Cardiac muscle cell (in vitro differentiated cells and primary cell): Measurements from ENCODE around the gene RGS3. TPM values are rescaled to one million over a fixed set of nuclear protein-coding genes. Genes with fewer than 3 reads are reported as not detected.

Experiments
- DNase-seq, 2 donors: peaks; one replicate each; pipeline versions ENCODE4 v3.0.0 to v3.0.0-alpha.2; 2010 to 2017; ENCODE audit warnings: low read depth in 1 of 2, low spot score in 1 of 2
- H3K27ac ChIP-seq: fragments of 200-600 bp; sonication (generic); 2 replicates; pipeline ENCODE4 v1.5.1; 2016
- H3K27me3 ChIP-seq: fragments of 200-600 bp; sonication (generic); 2 replicates; pipeline ENCODE4 v1.6.0; 2016; ENCODE audit warnings: control low read depth
- H3K36me3 ChIP-seq: fragments of 200-600 bp; sonication (generic); 2 replicates; pipeline ENCODE4 v1.5.1; 2016; ENCODE audit warnings: control low read depth
- H3K4me1 ChIP-seq: fragments of 200-600 bp; sonication (generic); 2 replicates; pipeline ENCODE4 v1.8.1; 2017; ENCODE audit warnings: low read depth, mild to moderate bottlenecking, mixed run types
- H3K4me3 ChIP-seq: fragments of 200-600 bp; sonication (generic); 2 replicates; pipeline ENCODE4 v1.5.1; 2016; ENCODE audit warnings: mild to moderate bottlenecking
- H3K9me3 ChIP-seq: fragments of 200-600 bp; sonication (generic); 2 replicates; pipeline ENCODE4 v1.5.1; 2017; ENCODE audit warnings: low read depth, mild to moderate bottlenecking, control low read depth
- CTCF ChIP-seq: IDR thresholded peaks from 2 replicates; pipeline ENCODE4 v1.5.1; 2012; ENCODE audit warnings: low read depth, mild to moderate bottlenecking, low read length
- polyA plus RNA-seq: library from polyadenylated mRNA; unstranded; fragments of >200 nt; fragmentation: Nextera tagmentation; extraction: Ambion mirVana; gene quantifications from 2 replicates; pipeline ENCODE4 v1.2.1, GENCODE V29; 2016
- total RNA-seq: library from RNA; depleted of rRNA; stranded (reverse); fragments of >200 nt; gene quantifications from 2 replicates; pipeline ENCODE4 v1.2.3, GENCODE V29; 2016

RGS3 gene
- total and polyA plus RNA-seq, 2 experiments from 2014 or later: 94.7 to 126 TPM

GRCh38 chr9:113482341-113482740, 18.8 kb downstream of the RGS3 start:
- peaks cover 12% of the 10 kb centered on the region for H3K4me1 ChIP-seq
- no peak overlapping the region for H3K4me3 ChIP-seq
- no peaks in the 10 kb centered on the region for H3K9me3 ChIP-seq
- DNase-seq: no peak
- no peaks in the 10 kb centered on the region for H3K36me3 ChIP-seq
- H3K27me3 ChIP-seq: no peaks in the 10 kb centered on the region
- no peak for TF ChIP-seq CTCF
- no peak overlapping the region for H3K27ac ChIP-seq

- no peak for TF ChIP-seq CTCF
- Histone ChIP-seq H3K4me3 (no peak overlapping the region), H3K9me3 (no peaks in the 10 kb centered on the region), H3K4me1 (peaks cover 12% of the 10 kb centered on the region), H3K27me3 (no peaks in the 10 kb centered on the region), H3K36me3 (no peaks in the 10 kb centered on the region), H3K27ac (no peak overlapping the region)
- no peak for DNase-seq
Measured at GRCh38 chr9:113482991-113483675, 19.6 kb downstream of the RGS3 start.

DNA sequence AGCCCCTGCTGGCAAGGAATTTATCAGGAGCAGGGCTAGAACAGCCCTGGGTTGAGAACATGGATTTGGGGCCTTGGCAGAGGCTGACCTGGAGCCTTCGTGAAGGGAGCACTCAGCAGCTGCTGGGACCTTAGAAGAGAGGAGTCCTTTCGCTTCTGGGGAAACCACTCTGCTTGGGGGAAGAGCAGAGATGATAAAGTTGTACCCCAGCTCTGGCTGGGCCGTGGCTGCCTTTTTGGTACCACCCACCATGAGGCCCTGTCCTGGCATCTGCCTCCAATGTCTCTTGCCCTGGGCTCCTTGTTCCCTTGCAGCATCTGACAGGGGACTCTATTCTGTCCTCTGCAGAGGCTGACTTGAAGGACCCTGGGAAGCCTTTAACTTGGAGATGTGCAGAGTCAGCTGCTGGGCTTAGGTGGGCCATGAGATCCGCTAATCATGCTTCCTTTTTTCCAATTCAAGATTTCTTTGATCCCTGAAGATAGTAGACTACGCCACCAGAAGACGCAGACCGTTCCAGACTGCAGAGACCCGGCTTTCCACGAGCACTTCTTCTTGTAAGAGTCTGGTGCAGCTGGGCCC, 20.2 kb downstream of the RGS3 start:
- H3K27ac ChIP-seq: peak overlapping the region; percentile 2
- peaks cover 12% of the 10 kb centered on the region for H3K4me1 ChIP-seq
- TF ChIP-seq CTCF: no peak
- no peak overlapping the region for H3K4me3 ChIP-seq
- H3K36me3 ChIP-seq: no peaks in the 10 kb centered on the region
- no peaks in the 10 kb centered on the region for H3K27me3 ChIP-seq
- no peaks in the 10 kb centered on the region for H3K9me3 ChIP-seq
- no peak for DNase-seq

GRCh38 chr9:113484258-113484730, 20.8 kb downstream of the RGS3 start:
- peak in 1 of 2 donors; percentile 30 for DNase-seq

GRCh38 chr9:113485761-113486115, 22.2 kb downstream of the RGS3 start:
- no peak overlapping the region for H3K27ac ChIP-seq
- H3K4me3 ChIP-seq: no peak overlapping the region
- no peaks in the 10 kb centered on the region for H3K27me3 ChIP-seq
- no peaks in the 10 kb centered on the region for H3K36me3 ChIP-seq
- TF ChIP-seq CTCF: no peak
- no peak for DNase-seq
- H3K9me3 ChIP-seq: no peaks in the 10 kb centered on the region
- peaks cover 12% of the 10 kb centered on the region for H3K4me1 ChIP-seq

More at GRCh38 chr9:113484258-113484730, 20.8 kb downstream of the RGS3 start:
- TF ChIP-seq CTCF: no peak
- Histone ChIP-seq H3K27me3 (no peaks in the 10 kb centered on the region), H3K36me3 (no peaks in the 10 kb centered on the region), H3K4me3 (peak overlapping the region; percentile 4), H3K27ac (peak overlapping the region; percentile 66), H3K4me1 (peaks cover 12% of the 10 kb centered on the region), H3K9me3 (no peaks in the 10 kb centered on the region)
